NCI-H2171 treated with DMSO at 0.1 percent for 48 hours (cell line): ENCODE measurements around the gene MAGT1.
A peak's percentile ranks its signal among the peaks of the same experiment; 100 is the strongest.
"Not testable (repeated sequence)": the region's sequence is repeated elsewhere in the genome, so short reads cannot be mapped to it uniquely, and the experiment has no call there.

Source experiments
- DNase-seq: peaks from one replicate; lab custom pipeline; 2025; lab: John Stamatoyannopoulos, UW

Gene MAGT1

GRCh38 chrX:77831544-77831943, 63.7 kb downstream of the MAGT1 start:
- not testable (repeated sequence) for DNase-seq

GRCh38 chrX:77821989-77822388, 73.2 kb downstream of the MAGT1 start:
- not testable (repeated sequence) for DNase-seq

- no peak for DNase-seq
Measured at GRCh38 chrX:77820091-77820727, 75.0 kb downstream of the MAGT1 start.

DNA sequence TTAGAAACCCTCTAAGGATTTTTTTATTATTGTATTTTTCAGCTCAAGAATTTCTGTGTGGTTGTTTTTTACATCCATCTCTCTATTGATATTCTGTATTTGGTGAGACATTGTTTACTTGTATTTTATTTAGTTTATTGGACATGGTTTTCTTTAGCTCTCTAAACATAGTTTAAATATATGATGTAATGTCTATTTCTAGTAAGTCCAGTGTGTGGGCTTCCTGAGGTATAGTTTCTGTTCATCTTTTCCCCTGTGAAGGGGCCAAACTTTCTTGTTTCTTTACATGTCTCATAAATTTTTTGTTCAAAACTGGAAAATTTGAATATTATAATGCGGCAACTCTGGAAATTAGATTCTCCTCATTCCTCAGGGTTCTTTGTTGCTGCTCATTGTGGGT, 81.0 kb downstream of the MAGT1 start:
- DNase-seq = no peak

- DNase-seq = no peak
Measured at GRCh38 chrX:77802201-77802600, 93.0 kb downstream of the MAGT1 start.

- DNase-seq = no peak
Measured at GRCh38 chrX:77795124-77795523, 100.1 kb downstream of the MAGT1 start.

GRCh38 chrX:77793946-77794345, 101.3 kb downstream of the MAGT1 start:
- DNase-seq = no peak

DNA sequence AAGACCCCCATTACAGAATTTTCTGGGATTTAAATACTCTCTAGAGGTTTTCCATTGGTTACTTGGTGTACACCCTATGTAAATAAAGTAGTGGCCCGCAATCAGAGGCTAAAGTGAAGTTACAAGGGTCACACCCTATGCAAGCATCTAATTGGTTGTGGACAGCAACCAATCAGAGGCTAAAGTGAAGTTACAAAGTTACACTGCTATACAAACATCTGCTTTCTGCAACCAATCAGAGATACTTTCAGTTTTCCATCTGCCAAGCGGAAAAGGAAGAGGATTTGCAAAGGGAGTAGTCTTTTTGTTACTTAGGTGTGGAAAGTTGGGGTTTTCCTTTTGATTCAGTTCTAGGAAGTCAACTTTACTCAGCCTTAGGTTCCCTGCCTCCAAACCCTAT, 107.2 kb downstream of the MAGT1 start:
- no peak for DNase-seq

- no peak for DNase-seq
Measured at GRCh38 chrX:77786365-77786680, 108.9 kb downstream of the MAGT1 start.

- DNase-seq = peak; percentile 83
Measured at GRCh38 chrX:77785486-77786364, 109.5 kb downstream of the MAGT1 start, which contains the start of gene ATRX. Gene ATRX, minus strand, starts transcription at chrX:77786216. Its CDS starts 215 bp downstream, at chrX:77786001.

DNA sequence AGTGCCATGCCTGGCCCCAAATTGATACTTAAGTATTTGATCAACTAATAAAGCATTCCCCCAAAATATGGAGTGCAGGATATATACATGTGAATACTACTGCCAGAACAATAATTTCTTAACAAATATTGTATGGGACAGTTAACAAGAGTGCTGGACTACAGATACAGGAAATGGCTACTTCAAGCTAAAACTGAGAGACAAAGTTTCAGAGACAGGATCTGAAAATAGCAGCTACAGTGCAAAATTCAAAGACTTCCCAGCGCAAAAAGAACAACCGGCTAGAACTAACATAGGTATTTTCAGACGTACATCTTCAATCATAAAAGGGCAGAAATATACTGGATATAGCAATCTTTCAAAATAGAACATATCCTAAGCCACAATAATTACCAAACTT, 115.5 kb downstream of the MAGT1 start:
- no peak for DNase-seq

DNA sequence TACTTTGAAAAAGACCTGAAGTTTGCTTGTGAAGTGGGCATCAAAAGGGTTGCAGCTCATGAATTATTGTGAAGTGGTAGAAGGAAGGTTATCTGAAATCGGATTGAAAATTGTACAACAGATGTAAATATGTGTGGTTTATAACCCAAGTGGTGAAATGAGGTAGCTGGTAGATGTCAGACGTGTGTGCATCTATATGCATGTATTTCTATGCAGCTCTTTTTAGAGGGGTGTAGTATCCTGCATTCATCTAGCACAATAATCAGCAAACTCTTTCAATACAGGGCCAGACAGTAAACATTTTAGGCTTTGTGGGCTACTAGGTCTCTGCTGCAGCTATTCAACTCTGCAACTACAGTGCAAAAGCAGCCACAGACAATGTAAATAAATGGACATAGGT, 118.6 kb downstream of the MAGT1 start:
- no peak for DNase-seq
